ENCODE results near the gene FNDC11. TPM values are rescaled to one million over a fixed set of nuclear protein-coding genes. Genes with fewer than 3 reads are reported as not detected.
"Not testable (repeated sequence)": the region's sequence is repeated elsewhere in the genome, so short reads cannot be mapped to it uniquely, and the experiment has no call there.

The FNDC11 gene
- total RNA-seq, 1 donor = 0.45 TPM

- H3K4me3 ChIP-seq (ENCODE audit: low read depth, low read length) = no peak overlapping the region
- DNase-seq (ENCODE audit: low read depth) = no peak
- no peak for TF ChIP-seq CTCF (IDR thresholded peaks at IDR 0.05; ENCODE audit: insufficient read depth, low read length)
These were observed 44.8 kb upstream of the FNDC11 start for GRCh38 chr20:63509088-63509564.

- no peak for TF ChIP-seq CTCF (IDR thresholded peaks at IDR 0.05; ENCODE audit: insufficient read depth, low read length)
- DNase-seq (ENCODE audit: low read depth) = no peak
These were observed 40.8 kb upstream of the FNDC11 start for GRCh38 chr20:63513207-63513606.

GRCh38 chr20:63514520-63514919 lies 39.4 kb upstream of the FNDC11 start:
- H3K4me3 ChIP-seq (ENCODE audit: low read depth, low read length); DNase-seq (ENCODE audit: low read depth): not testable (repeated sequence)

More at GRCh38 chr20:63513207-63513606, 40.8 kb upstream of the FNDC11 start:
- no peak overlapping the region for H3K4me3 ChIP-seq (ENCODE audit: low read depth, low read length)

DNA sequence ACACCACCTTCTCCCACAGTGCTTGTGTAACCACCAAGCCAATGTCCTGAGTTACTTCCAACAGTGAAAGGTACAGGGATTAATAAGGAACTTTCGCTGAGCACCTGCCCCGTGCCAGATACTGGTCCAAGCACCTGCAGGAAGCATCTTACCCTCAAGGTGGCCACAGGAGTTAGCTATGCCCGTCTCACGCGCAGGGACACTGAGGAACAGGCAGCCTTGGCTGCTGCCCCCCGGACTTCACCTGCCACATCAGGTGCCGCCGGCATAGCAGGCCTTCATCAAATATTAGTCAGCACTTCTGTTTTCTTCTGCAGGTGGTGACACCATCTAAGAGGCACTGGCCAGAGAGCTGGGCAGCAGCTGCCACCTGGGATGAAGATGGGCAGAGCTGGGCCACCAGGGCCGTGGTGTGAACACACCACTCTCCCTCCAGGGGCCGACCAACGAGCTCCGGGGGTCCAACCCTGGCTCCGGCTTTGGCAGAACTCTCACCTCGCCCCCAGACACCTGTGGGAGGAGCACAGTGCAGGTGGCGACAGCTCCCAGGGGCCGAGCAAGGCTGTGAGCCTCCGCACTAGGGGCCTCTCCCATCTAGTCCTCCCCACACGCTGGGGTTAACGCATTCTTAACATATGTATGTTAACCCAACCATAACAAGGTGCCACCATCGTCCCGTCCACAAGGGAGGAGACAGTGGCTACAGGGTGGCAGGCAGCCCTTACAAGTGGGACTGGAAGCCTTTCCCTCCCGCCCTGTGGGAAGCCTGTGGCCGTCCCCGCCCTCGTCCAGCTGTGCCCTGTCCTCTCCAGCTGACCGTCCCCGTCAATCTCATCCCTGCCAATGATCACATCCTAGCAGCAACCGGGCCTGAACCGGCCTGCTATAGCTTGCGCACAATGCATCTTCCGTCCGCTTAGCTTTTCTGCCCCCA lies 36.3 kb upstream of the FNDC11 start:
- H3K4me3 ChIP-seq (ENCODE audit: low read depth, low read length) = no peak overlapping the region
- TF ChIP-seq CTCF (IDR thresholded peaks at IDR 0.05; ENCODE audit: insufficient read depth, low read length) = no peak
- DNase-seq (ENCODE audit: low read depth) = no peak

DNA sequence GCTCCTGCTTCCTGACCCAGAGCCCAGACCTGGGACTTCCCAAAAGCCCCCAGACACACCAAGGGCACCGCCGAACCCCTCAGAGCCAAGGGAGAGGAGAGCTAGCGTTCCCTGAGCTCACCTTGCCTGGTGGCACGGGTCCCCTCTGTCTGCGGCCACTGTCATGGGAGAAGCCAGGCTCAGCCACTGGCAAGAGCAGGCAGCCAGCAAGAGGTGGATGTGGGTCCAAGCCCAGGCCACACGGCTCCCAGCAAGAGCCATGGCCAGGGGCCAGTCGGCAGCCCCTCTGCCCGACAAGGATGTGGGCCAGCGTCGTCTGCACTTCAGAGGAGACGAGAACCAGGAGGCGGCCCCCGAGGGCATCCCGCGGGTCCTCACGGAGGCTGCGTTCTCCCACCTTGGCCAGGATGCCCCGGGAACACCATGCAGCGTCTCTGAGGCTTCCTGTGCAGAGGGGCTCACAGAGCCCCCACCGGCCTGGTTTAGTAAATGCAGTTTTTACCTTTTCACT lies 35.6 kb upstream of the FNDC11 start:
- DNase-seq (ENCODE audit: low read depth) = no peak
- TF ChIP-seq CTCF (IDR thresholded peaks at IDR 0.05; ENCODE audit: insufficient read depth, low read length) = no peak
- H3K4me3 ChIP-seq (ENCODE audit: low read depth, low read length) = no peak overlapping the region

DNA sequence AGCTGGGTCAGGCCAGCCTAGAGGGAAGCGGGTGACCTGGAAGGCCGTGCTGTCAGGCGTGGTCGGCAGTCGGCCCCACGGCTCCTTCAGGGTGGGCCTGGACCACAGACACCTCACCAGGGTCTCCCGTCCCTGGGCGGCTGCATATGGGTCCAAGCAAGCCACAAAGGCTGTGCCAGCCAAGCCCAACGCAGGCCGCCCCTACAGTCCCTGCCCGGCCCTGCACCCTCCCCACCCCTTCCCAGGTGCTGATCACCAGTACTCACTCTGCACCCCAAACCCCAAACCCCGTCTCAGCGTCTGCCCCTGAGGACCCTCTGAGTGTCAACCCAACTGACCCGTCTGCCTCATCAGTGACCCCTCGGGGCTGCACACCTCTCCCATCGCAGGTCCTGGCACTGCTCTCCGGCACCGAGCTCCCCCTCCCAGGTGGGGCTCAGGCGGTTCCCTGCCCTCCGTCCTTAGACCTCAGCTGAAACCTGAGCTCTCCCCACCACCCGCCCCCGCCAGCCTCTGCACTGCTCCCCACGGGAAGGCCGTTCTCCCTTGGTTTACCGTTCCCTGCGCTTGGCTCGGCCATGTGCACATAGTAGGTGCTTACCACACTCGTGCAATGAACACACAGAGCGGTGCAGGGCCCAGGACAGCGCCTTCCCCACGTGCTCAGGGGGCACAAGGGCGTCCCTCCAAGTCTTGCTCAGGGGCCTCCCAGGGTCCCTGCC lies 34.9 kb upstream of the FNDC11 start:
- peak overlapping the region; percentile 72 for H3K4me3 ChIP-seq (ENCODE audit: low read depth, low read length)
- TF ChIP-seq CTCF (IDR thresholded peaks at IDR 0.05; ENCODE audit: insufficient read depth, low read length) = no peak
- DNase-seq (ENCODE audit: low read depth) = no peak

Measured in fibroblast of the aortic adventitia (primary cell).